Activated naive CD8-positive, alpha-beta T cell (primary cell): ENCODE measurements around the gene CPB2.

Experiments used
- H3K27ac Mint-ChIP-seq: one replicate; pipeline ENCODE4 v1.8.0; 2021; ENCODE audit warnings: mixed read lengths
- H3K27me3 Mint-ChIP-seq: one replicate; pipeline ENCODE4 v1.8.0; 2021; ENCODE audit warnings: mixed read lengths
- H3K36me3 Mint-ChIP-seq: one replicate; pipeline ENCODE4 v1.8.0; 2021; ENCODE audit warnings: mixed read lengths
- H3K4me1 Mint-ChIP-seq: one replicate; pipeline ENCODE4 v1.8.0; 2021; ENCODE audit warnings: low read depth, mixed read lengths
- H3K4me3 Mint-ChIP-seq: one replicate; pipeline ENCODE4 v1.8.0; 2021; ENCODE audit warnings: mild to moderate bottlenecking, mixed read lengths
- H3K9me3 Mint-ChIP-seq: one replicate; pipeline ENCODE4 v1.8.0; 2021; ENCODE audit warnings: low read depth, mixed read lengths

Gene CPB2

DNA sequence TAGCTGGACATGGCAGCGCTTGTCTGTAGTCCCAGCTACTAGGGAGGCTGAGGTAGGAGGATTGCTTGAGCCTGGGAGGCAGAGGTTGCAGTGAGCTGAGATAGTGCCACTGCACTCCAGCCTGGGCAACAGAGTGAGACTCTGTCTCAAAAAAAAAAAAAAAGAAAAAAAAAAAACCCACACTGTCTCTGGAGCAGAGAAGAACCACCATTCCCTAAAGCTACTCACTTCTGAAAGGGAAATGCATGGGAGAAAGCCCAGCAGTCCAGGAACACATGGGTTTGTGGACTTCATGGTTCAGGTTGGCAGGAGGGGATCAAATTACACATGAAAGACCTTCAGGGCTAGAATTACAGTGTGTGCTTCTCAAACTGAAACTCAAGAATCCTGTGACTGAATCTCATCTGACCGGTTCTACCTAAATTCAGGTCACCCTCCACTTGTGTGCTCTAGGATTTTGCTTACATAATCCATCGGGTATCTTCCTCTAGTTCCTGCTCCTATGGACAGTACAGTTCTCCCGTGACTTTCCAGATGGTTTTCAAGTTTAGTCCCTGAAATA, 30.2 kb upstream of the CPB2 start:
- Mint-ChIP-seq H3K4me3 (no peak overlapping the region), H3K4me1 (peaks cover 12% of the 10 kb centered on the region), H3K36me3 (peaks cover 9% of the 10 kb centered on the region), H3K9me3 (no peaks in the 10 kb centered on the region), H3K27me3 (no peaks in the 10 kb centered on the region), H3K27ac (peak overlapping the region; percentile 72)

DNA sequence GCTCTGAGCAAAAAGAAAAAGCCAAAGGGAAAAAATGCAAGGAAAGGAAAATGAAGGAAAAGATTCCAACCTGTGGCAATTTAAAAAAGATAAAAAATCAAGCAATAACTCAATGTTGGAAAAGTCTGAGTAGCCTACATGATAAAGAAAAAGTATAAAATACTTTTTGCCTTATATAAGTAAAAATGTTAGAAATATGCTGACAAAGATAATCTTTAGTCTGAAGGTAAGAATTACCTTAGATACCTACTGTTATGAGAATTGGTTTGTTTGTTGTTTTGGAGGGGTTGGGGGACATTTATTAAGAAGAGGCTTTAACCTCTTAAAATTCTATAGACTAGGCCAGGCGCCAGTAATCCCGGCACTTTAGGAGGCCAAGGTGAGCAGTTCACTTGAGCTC, 29.7 kb upstream of the CPB2 start:
- H3K4me1 Mint-ChIP-seq, result peaks cover 7% of the 10 kb centered on the region
- no peaks in the 10 kb centered on the region for H3K27me3 Mint-ChIP-seq
- peaks cover 6% of the 10 kb centered on the region for H3K36me3 Mint-ChIP-seq
- peak overlapping the region; percentile 73 for H3K27ac Mint-ChIP-seq
- no peak overlapping the region for H3K4me3 Mint-ChIP-seq
- H3K9me3 Mint-ChIP-seq, result no peaks in the 10 kb centered on the region

DNA sequence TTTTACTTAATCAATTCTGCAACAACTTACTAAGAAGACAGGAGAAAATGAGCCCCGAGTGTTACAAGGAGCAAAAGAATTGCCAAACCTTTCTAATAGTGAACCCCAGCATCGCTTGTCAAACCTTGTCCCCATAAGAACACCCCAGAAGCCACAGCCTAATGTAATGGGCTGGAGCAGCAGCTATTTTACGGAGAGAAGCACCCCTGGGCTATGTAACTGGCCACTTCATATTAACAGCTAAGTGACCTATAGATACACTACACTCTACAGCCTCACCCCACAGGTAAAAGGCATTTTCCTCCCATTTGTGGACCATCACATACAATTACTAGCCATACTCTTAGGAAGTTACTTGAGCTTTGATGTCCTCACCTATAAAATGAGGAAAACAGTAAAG, 27.3 kb upstream of the CPB2 start:
- H3K4me3 Mint-ChIP-seq, result no peak overlapping the region
- H3K27me3 Mint-ChIP-seq, result no peaks in the 10 kb centered on the region
- no peaks in the 10 kb centered on the region for H3K9me3 Mint-ChIP-seq
- H3K36me3 Mint-ChIP-seq, result peaks cover 6% of the 10 kb centered on the region
- peaks cover 6% of the 10 kb centered on the region for H3K4me1 Mint-ChIP-seq
- H3K27ac Mint-ChIP-seq, result peak overlapping the region; percentile 58

DNA sequence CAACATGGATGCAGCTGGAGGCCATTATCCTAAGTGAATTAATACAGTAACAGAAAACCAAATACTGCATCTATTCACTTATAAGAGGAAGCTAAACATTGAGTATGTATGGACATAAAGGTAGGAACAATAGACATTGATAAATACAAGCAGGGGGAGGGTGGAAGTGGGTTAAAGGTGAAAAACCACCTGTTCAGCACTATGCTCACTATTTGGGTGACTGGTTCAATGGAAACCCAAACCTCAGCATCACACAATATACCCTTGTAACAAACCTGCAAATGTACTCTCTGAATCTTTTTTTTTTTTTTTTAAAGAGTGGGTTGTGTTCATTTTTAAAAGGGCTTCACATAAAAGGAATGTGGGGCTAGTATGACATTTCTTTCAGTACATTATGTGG, 26.9 kb upstream of the CPB2 start:
- H3K36me3 Mint-ChIP-seq, result peaks cover 8% of the 10 kb centered on the region
- no peak overlapping the region for H3K4me3 Mint-ChIP-seq
- H3K27ac Mint-ChIP-seq, result peak overlapping the region; percentile 58
- no peaks in the 10 kb centered on the region for H3K9me3 Mint-ChIP-seq
- H3K4me1 Mint-ChIP-seq, result peaks cover 8% of the 10 kb centered on the region
- H3K27me3 Mint-ChIP-seq, result no peaks in the 10 kb centered on the region

DNA sequence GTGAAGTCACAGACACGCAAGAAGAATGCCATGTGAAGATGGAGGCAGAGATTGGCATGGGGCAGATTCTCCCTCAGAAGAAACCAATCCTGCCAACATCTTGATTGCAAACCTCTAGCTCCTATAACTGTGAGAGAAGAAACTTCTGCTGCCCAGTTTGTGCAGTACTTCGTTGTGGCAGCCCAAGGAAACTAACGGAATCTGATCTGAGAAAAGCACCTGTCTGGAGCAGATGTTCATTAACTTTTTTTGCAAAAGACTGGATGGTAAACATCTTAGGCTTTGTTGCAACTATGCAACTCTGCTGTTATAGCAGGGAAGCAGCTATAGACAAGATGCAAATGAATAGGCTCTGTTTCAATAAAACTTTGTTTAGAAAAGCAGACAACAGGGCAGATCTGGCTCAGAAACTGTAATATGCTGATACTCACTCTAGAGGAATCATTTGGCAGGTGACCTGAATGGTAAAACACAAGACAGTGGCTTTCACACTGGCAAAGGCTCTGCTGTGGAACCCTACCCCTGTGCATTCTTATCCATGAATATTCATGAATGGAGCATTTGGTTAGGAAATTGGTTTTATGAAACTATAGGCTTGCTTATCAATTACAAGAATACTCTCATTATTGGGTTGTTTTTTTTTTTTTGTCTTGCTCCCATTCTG, 25.3 kb upstream of the CPB2 start:
- Mint-ChIP-seq H3K4me3 (no peak overlapping the region), H3K27ac (peak overlapping the region; percentile 80), H3K36me3 (peaks cover 13% of the 10 kb centered on the region)

DNA sequence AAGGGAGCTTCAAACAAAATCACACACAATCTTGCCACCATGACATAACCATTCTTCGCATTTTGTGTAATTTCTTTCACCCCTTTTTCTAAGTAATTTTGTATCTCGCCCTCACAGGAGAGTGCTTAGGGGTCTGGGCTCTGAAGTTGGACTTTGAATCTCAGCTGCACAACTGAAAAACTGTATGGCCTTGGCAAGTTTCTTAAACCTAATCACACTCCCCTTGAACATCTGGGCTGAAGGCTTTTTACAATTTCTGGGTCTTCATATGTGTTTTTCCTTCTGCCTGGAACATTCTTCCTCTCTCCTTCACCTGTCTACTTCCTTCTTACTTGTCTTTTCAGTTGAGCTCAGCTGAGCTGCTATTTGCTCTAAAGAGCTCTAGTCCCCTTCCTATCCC, 24.3 kb upstream of the CPB2 start:
- no peaks in the 10 kb centered on the region for H3K9me3 Mint-ChIP-seq
- no peaks in the 10 kb centered on the region for H3K27me3 Mint-ChIP-seq
- peaks cover 34% of the 10 kb centered on the region for H3K4me1 Mint-ChIP-seq
- H3K36me3 Mint-ChIP-seq, result peaks cover 13% of the 10 kb centered on the region
- peak overlapping the region; percentile 80 for H3K27ac Mint-ChIP-seq
- no peak overlapping the region for H3K4me3 Mint-ChIP-seq

More for the DNA sequence above, 25.3 kb upstream of the CPB2 start:
- Mint-ChIP-seq H3K9me3 (no peaks in the 10 kb centered on the region), H3K27me3 (no peaks in the 10 kb centered on the region), H3K4me1 (peaks cover 24% of the 10 kb centered on the region)

DNA sequence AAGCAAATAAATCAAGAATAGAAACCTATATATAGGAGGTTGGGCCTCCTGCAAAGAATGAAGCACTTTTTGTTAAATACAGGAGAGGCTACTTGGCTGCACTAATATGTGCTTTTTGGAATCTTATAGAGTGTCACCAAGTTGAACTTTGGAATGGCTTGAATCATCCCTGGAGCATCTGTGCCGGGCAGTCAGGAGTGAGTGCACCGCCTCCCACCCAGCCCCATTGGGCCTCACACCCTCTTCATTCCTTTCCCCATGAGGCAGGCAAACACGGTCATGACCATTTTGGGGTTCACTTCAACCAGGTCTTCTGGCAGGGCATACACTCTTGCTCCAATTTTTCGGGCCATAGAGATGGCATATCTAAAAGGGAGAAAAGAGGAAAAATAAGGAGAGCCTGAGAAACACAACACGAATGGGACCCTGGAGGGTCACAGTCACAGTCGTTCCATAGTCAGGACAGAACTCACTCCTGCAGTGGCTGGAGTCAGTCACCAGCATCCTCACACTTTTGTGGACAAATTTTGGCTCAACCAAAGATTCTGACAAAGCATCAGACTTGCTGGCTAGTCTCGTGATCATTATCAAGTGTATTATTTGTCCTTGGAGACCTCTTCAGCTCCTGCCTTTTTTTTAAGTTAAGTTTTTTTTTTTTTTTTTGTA, 22.7 kb upstream of the CPB2 start:
- Mint-ChIP-seq H3K27ac (peak overlapping the region; percentile 76), H3K27me3 (no peaks in the 10 kb centered on the region), H3K36me3 (peaks cover 13% of the 10 kb centered on the region), H3K4me1 (peaks cover 48% of the 10 kb centered on the region), H3K9me3 (no peaks in the 10 kb centered on the region), H3K4me3 (no peak overlapping the region)

DNA sequence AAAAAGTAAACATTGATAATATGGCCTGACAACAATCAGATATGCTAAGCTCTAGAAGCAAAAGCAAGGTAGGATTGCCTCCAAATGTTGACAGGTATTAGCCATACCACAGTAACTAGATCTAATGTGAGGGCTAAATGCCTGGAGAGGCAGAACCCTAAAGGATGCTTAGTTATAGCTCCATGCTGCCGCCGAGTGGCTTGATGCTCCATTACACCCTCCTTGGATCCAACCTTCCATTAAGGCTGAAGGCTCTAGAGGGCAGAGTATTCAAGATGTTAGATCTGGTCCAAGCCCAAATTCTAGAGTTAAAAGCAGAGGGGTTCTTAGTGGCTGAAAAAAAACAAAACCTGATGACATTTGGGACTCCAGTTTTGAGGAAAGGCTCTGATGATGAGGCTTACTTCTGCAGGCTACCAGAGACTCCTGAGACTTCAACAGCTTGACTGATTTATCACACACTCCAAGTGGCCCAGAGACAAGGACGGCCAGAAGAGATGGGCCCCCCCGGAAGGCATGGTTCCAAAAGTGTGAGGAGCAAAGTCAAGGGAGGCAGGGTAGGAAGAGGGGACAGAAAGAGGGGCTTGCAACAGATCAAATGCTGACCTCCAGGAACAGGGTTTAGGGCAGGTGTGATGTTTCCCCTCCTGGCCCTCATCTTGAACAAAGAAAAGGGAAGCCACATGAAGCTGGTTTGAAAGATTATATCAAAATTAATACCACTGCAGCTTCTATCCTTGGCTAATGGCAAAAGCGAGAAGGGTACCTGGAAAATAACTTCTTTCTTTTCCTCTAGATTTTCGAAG, 21.9 kb upstream of the CPB2 start:
- no peaks in the 10 kb centered on the region for H3K27me3 Mint-ChIP-seq
- peaks cover 13% of the 10 kb centered on the region for H3K36me3 Mint-ChIP-seq
- H3K27ac Mint-ChIP-seq, result peak overlapping the region; percentile 69
- H3K9me3 Mint-ChIP-seq, result no peaks in the 10 kb centered on the region
- H3K4me1 Mint-ChIP-seq, result peaks cover 51% of the 10 kb centered on the region
- H3K4me3 Mint-ChIP-seq, result no peak overlapping the region

DNA sequence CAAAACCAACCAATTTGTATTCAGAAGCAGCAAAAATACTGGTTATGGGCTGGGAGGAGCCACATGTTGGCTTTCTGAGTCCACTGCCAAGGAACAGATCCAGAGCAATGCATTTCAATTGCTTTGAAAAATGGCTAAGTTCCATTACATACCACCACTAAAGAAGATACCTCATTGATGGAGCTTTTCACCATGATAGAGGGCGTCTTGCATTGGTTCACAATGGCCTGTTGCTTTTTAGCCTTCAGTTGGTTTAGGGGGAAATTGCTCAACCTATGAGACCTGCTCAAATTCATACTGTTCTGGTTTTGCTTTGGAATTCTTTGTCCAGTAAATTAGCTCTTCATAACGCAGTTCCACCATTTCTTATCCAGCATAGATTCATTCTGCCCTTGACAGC, 21.2 kb upstream of the CPB2 start:
- peak overlapping the region; percentile 69 for H3K27ac Mint-ChIP-seq
- H3K4me3 Mint-ChIP-seq, result peak overlapping the region; percentile 35
- no peaks in the 10 kb centered on the region for H3K9me3 Mint-ChIP-seq
- peaks cover 53% of the 10 kb centered on the region for H3K4me1 Mint-ChIP-seq
- no peaks in the 10 kb centered on the region for H3K27me3 Mint-ChIP-seq
- H3K36me3 Mint-ChIP-seq, result peaks cover 8% of the 10 kb centered on the region

DNA sequence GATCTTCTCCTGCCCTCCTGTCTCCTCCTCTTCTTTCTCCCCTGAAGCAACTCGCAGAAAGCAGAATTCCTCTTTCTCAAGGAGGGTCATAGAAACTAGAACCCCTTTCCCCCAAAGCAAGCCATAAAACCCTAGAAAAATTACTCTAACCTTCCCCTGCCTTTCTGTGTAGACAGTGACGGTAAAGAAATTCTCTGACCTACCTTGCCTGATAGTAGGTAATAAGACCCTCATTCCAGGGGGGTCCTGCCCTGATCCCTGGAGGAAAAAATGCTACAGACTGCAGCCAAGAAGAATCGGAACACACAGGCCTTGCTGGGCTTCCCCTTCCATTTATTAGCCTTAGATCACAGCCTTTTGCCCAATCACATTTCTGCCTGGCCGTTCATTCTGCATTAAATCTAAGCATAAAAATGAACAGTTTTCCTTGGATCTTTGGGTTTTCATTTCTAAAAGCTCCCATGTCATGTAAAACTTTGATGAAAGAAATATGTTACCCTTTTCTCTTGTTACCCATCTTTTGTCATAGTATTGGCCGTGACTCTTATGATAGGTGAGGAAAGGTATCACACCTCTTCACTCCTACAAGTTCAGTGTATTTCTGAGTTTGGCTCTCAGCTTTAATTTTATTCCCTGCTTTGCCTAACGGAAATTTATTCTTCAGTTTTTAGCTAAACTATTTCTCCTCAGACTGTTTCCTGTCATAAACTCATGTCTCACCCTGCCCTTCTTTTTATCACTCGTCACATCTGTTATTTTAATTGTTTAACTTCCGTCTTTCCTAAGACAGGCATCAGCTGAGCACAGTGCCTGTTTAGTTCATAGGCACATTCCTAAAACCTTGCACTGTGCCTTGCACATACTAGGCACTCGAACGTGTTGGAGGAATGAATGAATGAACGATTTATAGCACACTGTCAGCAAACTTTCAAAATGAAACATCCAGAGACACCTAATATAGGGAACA, 20.4 kb upstream of the CPB2 start:
- Mint-ChIP-seq H3K4me3 (peak overlapping the region; percentile 36), H3K36me3 (peaks cover 7% of the 10 kb centered on the region), H3K9me3 (no peaks in the 10 kb centered on the region), H3K27ac (peak overlapping the region; percentile 69), H3K27me3 (no peaks in the 10 kb centered on the region), H3K4me1 (peaks cover 53% of the 10 kb centered on the region)

DNA sequence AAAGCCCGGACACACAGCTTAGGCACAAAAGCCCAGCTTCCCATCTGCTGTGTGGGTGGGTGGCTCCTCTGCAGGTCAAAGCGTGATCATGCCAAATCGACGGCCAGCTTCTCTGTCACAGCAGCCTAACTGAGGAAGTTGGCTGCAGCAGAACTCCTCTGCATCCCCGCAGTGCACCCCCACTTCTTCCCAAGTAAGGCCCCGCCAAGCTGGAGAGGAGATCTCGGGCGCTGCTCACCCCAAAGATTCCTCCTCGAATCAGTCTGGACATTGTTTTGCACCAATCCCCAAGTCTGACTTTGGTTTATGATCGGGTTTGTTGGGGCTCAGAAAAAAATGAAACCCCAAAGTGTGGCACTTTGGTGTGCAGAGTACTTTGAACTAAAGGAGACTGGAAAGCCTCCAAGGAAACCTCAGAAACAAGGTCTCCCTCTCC, 19.7 kb upstream of the CPB2 start:
- no peaks in the 10 kb centered on the region for H3K27me3 Mint-ChIP-seq
- H3K4me1 Mint-ChIP-seq, result peaks cover 53% of the 10 kb centered on the region
- peak overlapping the region; percentile 36 for H3K4me3 Mint-ChIP-seq
- H3K9me3 Mint-ChIP-seq, result no peaks in the 10 kb centered on the region
- peak overlapping the region; percentile 69 for H3K27ac Mint-ChIP-seq
- peaks cover 7% of the 10 kb centered on the region for H3K36me3 Mint-ChIP-seq

DNA sequence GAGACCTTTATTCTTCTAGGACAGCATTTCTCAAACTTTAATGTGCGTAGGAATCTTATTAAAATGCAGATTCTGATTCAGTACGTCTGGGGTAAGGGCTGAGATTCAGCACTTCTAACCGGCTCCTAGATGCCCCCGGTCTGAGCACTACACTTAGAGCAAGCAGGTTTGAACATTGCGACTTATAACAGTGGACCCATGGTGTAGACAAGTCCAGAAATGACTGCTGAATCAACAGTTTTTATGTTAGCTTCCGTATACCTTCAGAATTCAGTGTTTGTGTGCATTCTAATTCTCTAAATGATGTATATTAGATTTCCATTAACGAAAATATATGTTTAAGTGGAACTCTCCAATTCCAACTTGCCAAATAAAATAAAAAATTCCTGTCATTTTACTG, 17.5 kb upstream of the CPB2 start:
- Mint-ChIP-seq H3K36me3 (peaks cover 7% of the 10 kb centered on the region), H3K4me3 (no peak overlapping the region), H3K27me3 (no peaks in the 10 kb centered on the region), H3K27ac (no peak overlapping the region), H3K9me3 (no peaks in the 10 kb centered on the region), H3K4me1 (peaks cover 51% of the 10 kb centered on the region)

DNA sequence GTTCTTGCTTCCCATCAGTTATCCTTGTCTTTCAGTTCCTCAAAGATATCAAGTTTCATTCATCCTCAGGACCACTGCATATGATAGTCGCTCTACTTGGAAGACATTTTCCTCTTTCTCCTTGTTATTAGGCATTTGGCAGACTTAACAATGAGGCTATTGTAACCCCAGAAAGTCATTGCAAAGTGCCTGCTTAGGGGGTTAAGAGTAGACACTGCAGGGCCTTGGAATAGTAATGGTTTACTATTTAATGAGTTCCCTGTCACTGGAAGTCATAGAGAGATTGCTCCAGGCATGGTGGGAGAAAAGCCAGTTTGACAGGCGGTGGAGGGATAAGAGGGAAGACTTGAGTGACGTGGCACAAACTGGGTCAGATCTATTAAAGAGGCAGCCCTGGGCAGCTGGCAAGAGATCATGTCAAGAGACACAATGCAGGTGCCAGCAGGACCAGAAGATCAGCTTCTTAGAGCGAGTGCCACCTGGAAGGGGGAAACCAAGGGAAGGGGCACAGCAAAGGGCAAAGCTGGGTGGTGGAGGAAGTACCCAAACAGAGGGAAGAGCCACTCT, 16.8 kb upstream of the CPB2 start:
- H3K27me3 Mint-ChIP-seq, result no peaks in the 10 kb centered on the region
- peaks cover 48% of the 10 kb centered on the region for H3K4me1 Mint-ChIP-seq
- no peaks in the 10 kb centered on the region for H3K9me3 Mint-ChIP-seq
- no peak overlapping the region for H3K27ac Mint-ChIP-seq
- peaks cover 5% of the 10 kb centered on the region for H3K36me3 Mint-ChIP-seq
- no peak overlapping the region for H3K4me3 Mint-ChIP-seq

DNA sequence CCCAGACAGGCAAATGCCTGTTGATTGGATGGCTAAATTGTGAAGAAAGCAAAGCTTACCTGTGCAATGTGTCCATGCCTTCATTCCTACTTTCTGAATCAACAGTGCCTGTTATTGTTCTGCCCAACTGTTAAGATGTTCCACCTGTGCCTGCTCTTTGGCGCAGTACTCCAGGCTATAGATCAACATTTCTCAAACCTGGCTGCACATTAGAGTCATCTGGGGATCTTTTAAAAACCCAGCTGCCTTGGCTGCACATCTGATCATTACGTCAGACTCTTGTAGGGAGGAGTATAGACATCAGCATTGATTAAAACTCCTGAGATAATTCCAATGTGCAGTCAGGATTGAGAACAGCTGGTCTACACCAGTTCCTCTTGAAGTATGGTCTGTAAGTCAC, 16.2 kb upstream of the CPB2 start:
- Mint-ChIP-seq H3K9me3 (no peaks in the 10 kb centered on the region), H3K4me3 (no peak overlapping the region), H3K27me3 (no peaks in the 10 kb centered on the region), H3K4me1 (peaks cover 42% of the 10 kb centered on the region), H3K36me3 (no peaks in the 10 kb centered on the region), H3K27ac (no peak overlapping the region)
